ENCODE data around the gene CD99L2.

Gene CD99L2

GRCh38 chrX:150763303-150763797, 135.1 kb downstream of the CD99L2 start:
- DNase-seq (ENCODE audit: low read depth), result no peak

- no peak for DNase-seq (ENCODE audit: low read depth)
Observed at GRCh38 chrX:150762258-150763165, 136.0 kb downstream of the CD99L2 start.

- no peak for DNase-seq (ENCODE audit: low read depth)
Observed at GRCh38 chrX:150761819-150762216, 136.7 kb downstream of the CD99L2 start.

GRCh38 chrX:150761176-150761818, 137.2 kb downstream of the CD99L2 start:
- no peak for DNase-seq (ENCODE audit: low read depth)

GRCh38 chrX:150759568-150760416, 138.7 kb downstream of the CD99L2 start:
- no peak for DNase-seq (ENCODE audit: low read depth)

- no peak for DNase-seq (ENCODE audit: low read depth)
Observed at GRCh38 chrX:150757371-150757770, 141.1 kb downstream of the CD99L2 start.

GRCh38 chrX:150753968-150754367, 144.5 kb downstream of the CD99L2 start:
- DNase-seq (ENCODE audit: low read depth), result no peak

GRCh38 chrX:150753357-150753756, 145.1 kb downstream of the CD99L2 start:
- no peak for DNase-seq (ENCODE audit: low read depth)

GRCh38 chrX:150752124-150752523, 146.3 kb downstream of the CD99L2 start:
- DNase-seq (ENCODE audit: low read depth), result no peak

GRCh38 chrX:150736475-150736874, 162.0 kb downstream of the CD99L2 start:
- no peak for DNase-seq (ENCODE audit: low read depth)

GRCh38 chrX:150731795-150732194, 166.7 kb downstream of the CD99L2 start:
- DNase-seq (ENCODE audit: low read depth), result peak; percentile 12

GRCh38 chrX:150730719-150731118, 167.7 kb downstream of the CD99L2 start:
- DNase-seq (ENCODE audit: low read depth), result no peak

- no peak for DNase-seq (ENCODE audit: low read depth)
Observed at GRCh38 chrX:150729956-150730355, 168.5 kb downstream of the CD99L2 start.

GRCh38 chrX:150719621-150720020, 178.8 kb downstream of the CD99L2 start:
- no peak for DNase-seq (ENCODE audit: low read depth)

All from stimulated activated CD8-positive, alpha-beta memory T cell treated with anti-CD3 and anti-CD28 coated beads, Interleukin-7, amount 100 ng/mL, for 24 hours (primary cell).